ACC112 (cell line): ENCODE data around the gene FAM53B.

Experiments used
- H2AFZ ChIP-seq: fragments of 200-600 bp; sonication (generic); one replicate; pipeline ENCODE4 v1.6.0; 2017; ENCODE audit warnings: antibody characterized with exemption, low read length; ENCODE audit not compliant: unreplicated experiment
- H3K27ac ChIP-seq: fragments of 200-600 bp; sonication (generic); 2 replicates; pipeline ENCODE4 v1.5.1; 2014; ENCODE audit warnings: low read depth, mild to moderate bottlenecking, antibody characterized with exemption, low read length, moderate library complexity
- H3K27me3 ChIP-seq: fragments of 200-600 bp; sonication (generic); 2 replicates; pipeline ENCODE4 v1.6.1; 2014; ENCODE audit warnings: mild to moderate bottlenecking, antibody characterized with exemption, low read length, moderate library complexity, mixed read lengths; ENCODE audit not compliant: insufficient read depth
- H3K36me3 ChIP-seq: fragments of 200-600 bp; sonication (generic); 2 replicates; pipeline ENCODE4 v1.6.1; 2016; ENCODE audit warnings: mild to moderate bottlenecking, antibody characterized with exemption, low read length, moderate library complexity, mixed read lengths; ENCODE audit not compliant: insufficient read depth
- H3K4me1 ChIP-seq: fragments of 200-600 bp; sonication (generic); one replicate; pipeline ENCODE4 v1.6.1; 2016; ENCODE audit warnings: low read length, mixed read lengths; ENCODE audit not compliant: insufficient read depth, unreplicated experiment, control insufficient read depth
- H3K4me3 ChIP-seq: fragments of 200-600 bp; sonication (generic); 2 replicates; pipeline ENCODE4 v1.5.1; 2014; ENCODE audit warnings: mild to moderate bottlenecking, low read depth, low read length
- H3K79me2 ChIP-seq: fragments of 200-600 bp; sonication (generic); one replicate; pipeline ENCODE4 v1.6.0; 2016; ENCODE audit warnings: low read length; ENCODE audit not compliant: control insufficient read depth, unreplicated experiment, insufficient read depth

The FAM53B gene

GRCh38 chr10:124665980-124666379 lies 78.2 kb downstream of the FAM53B start:
- H2AFZ ChIP-seq, result no peak overlapping the region
- no peak overlapping the region for H3K27ac ChIP-seq
- no peaks in the 10 kb centered on the region for H3K79me2 ChIP-seq
- no peaks in the 10 kb centered on the region for H3K27me3 ChIP-seq
- H3K36me3 ChIP-seq, result no peaks in the 10 kb centered on the region
- no peak overlapping the region for H3K4me3 ChIP-seq
- no peaks in the 10 kb centered on the region for H3K4me1 ChIP-seq

- Histone ChIP-seq H3K79me2 (no peaks in the 10 kb centered on the region), H3K36me3 (no peaks in the 10 kb centered on the region), H3K27me3 (no peaks in the 10 kb centered on the region), H3K27ac (no peak overlapping the region), H3K4me1 (no peaks in the 10 kb centered on the region), H3K4me3 (no peak overlapping the region), H2AFZ (no peak overlapping the region)
Measured at GRCh38 chr10:124665558-124665957, 78.6 kb downstream of the FAM53B start.

GRCh38 chr10:124665091-124665490 lies 79.1 kb downstream of the FAM53B start:
- no peak overlapping the region for H2AFZ ChIP-seq
- no peaks in the 10 kb centered on the region for H3K4me1 ChIP-seq
- no peak overlapping the region for H3K27ac ChIP-seq
- no peaks in the 10 kb centered on the region for H3K36me3 ChIP-seq
- H3K79me2 ChIP-seq, result no peaks in the 10 kb centered on the region
- H3K4me3 ChIP-seq, result no peak overlapping the region
- H3K27me3 ChIP-seq, result no peaks in the 10 kb centered on the region

GRCh38 chr10:124663766-124664360 lies 80.3 kb downstream of the FAM53B start:
- Histone ChIP-seq H3K36me3 (no peaks in the 10 kb centered on the region), H2AFZ (no peak overlapping the region), H3K27ac (no peak overlapping the region), H3K27me3 (no peaks in the 10 kb centered on the region), H3K79me2 (no peaks in the 10 kb centered on the region), H3K4me1 (no peaks in the 10 kb centered on the region), H3K4me3 (no peak overlapping the region)

- H2AFZ ChIP-seq, result no peak overlapping the region
- no peaks in the 10 kb centered on the region for H3K79me2 ChIP-seq
- no peak overlapping the region for H3K4me3 ChIP-seq
- no peaks in the 10 kb centered on the region for H3K4me1 ChIP-seq
- no peaks in the 10 kb centered on the region for H3K36me3 ChIP-seq
- no peaks in the 10 kb centered on the region for H3K27me3 ChIP-seq
- no peak overlapping the region for H3K27ac ChIP-seq
Measured at GRCh38 chr10:124663228-124663627, 81.0 kb downstream of the FAM53B start.

GRCh38 chr10:124661660-124662180 lies 82.5 kb downstream of the FAM53B start:
- Histone ChIP-seq H2AFZ (no peak overlapping the region), H3K27ac (no peak overlapping the region), H3K4me1 (no peaks in the 10 kb centered on the region), H3K4me3 (no peak overlapping the region), H3K36me3 (no peaks in the 10 kb centered on the region), H3K79me2 (no peaks in the 10 kb centered on the region), H3K27me3 (no peaks in the 10 kb centered on the region)

GRCh38 chr10:124660404-124661125 lies 83.6 kb downstream of the FAM53B start:
- H3K27me3 ChIP-seq, result no peaks in the 10 kb centered on the region
- no peak overlapping the region for H2AFZ ChIP-seq
- no peaks in the 10 kb centered on the region for H3K36me3 ChIP-seq
- H3K27ac ChIP-seq, result no peak overlapping the region
- H3K4me1 ChIP-seq, result no peaks in the 10 kb centered on the region
- no peaks in the 10 kb centered on the region for H3K79me2 ChIP-seq
- H3K4me3 ChIP-seq, result no peak overlapping the region

- Histone ChIP-seq H3K27me3 (no peaks in the 10 kb centered on the region), H3K4me1 (no peaks in the 10 kb centered on the region), H3K36me3 (no peaks in the 10 kb centered on the region), H3K4me3 (no peak overlapping the region), H3K27ac (no peak overlapping the region), H3K79me2 (no peaks in the 10 kb centered on the region), H2AFZ (no peak overlapping the region)
Measured at GRCh38 chr10:124659380-124659779, 84.8 kb downstream of the FAM53B start.

- Histone ChIP-seq H3K79me2 (no peaks in the 10 kb centered on the region), H3K36me3 (no peaks in the 10 kb centered on the region), H3K4me1 (no peaks in the 10 kb centered on the region), H3K4me3 (no peak overlapping the region), H2AFZ (no peak overlapping the region), H3K27ac (no peak overlapping the region), H3K27me3 (no peaks in the 10 kb centered on the region)
Measured at GRCh38 chr10:124658591-124659242, 85.5 kb downstream of the FAM53B start.

- no peak overlapping the region for H3K4me3 ChIP-seq
- H2AFZ ChIP-seq, result no peak overlapping the region
- H3K36me3 ChIP-seq, result no peaks in the 10 kb centered on the region
- no peaks in the 10 kb centered on the region for H3K79me2 ChIP-seq
- H3K4me1 ChIP-seq, result no peaks in the 10 kb centered on the region
- no peaks in the 10 kb centered on the region for H3K27me3 ChIP-seq
- H3K27ac ChIP-seq, result no peak overlapping the region
Measured at GRCh38 chr10:124657806-124658205, 86.4 kb downstream of the FAM53B start.

- no peak overlapping the region for H3K27ac ChIP-seq
- no peaks in the 10 kb centered on the region for H3K4me1 ChIP-seq
- no peak overlapping the region for H2AFZ ChIP-seq
- H3K36me3 ChIP-seq, result no peaks in the 10 kb centered on the region
- H3K27me3 ChIP-seq, result no peaks in the 10 kb centered on the region
- no peaks in the 10 kb centered on the region for H3K79me2 ChIP-seq
- no peak overlapping the region for H3K4me3 ChIP-seq
Measured at GRCh38 chr10:124656541-124656940, 87.6 kb downstream of the FAM53B start.
